Ovary (tissue), 9 donors: ENCODE measurements around the gene SFT2D1. TPM values are rescaled to one million over a fixed set of nuclear protein-coding genes. Genes with fewer than 3 reads are reported as not detected.

Experiments used
- DNase-seq, 5 donors: peaks; one replicate each; pipeline ENCODE4 v3.0.0-alpha.2; 2019 to 2020
- H3K27ac ChIP-seq, 2 donors: fragments of 200-600 bp; one replicate each; pipeline versions ENCODE4 v1.5.1 to v1.8.0; 2019 to 2022
- H3K27me3 ChIP-seq: fragments of 200-600 bp; one replicate; pipeline ENCODE4 v1.8.0; 2022
- H3K36me3 ChIP-seq: fragments of 200-600 bp; sonication (generic); one replicate; pipeline ENCODE4 v1.5.1; 2019
- H3K4me1 ChIP-seq: one replicate; pipeline ENCODE4 v1.8.1; 2013; ENCODE audit warnings: mild to moderate bottlenecking, moderate library complexity; ENCODE audit not compliant: insufficient read depth
- H3K4me3 ChIP-seq: fragments of 200-600 bp; sonication (generic); one replicate; pipeline ENCODE4 v1.5.1; 2017
- H3K9me3 ChIP-seq, 2 donors: fragments of 200-600 bp in 1 of 2; sonication (generic) in 1 of 2; one replicate each; pipeline versions ENCODE4 v1.5.1 to v1.8.1; 2013 to 2019; ENCODE audit warnings: mild to moderate bottlenecking in 1 of 2, moderate library complexity in 1 of 2
- CTCF ChIP-seq, 3 donors: fragments of 450-650 bp in 2 of 3; fragments of 200-600 bp in 1 of 3; IDR thresholded peaks; one replicate each; pipeline versions ENCODE4 v1.5.1 to v1.8.0; 2016 to 2022; ENCODE audit warnings: antibody characterized with exemption in 3 of 3, mild to moderate bottlenecking in 1 of 3
- EP300 ChIP-seq: sonication (generic); formaldehyde crosslinking; IDR thresholded peaks from one replicate; pipeline ENCODE4 v1.6.1; 2017; ENCODE audit warnings: antibody characterized with exemption
- POLR2A ChIP-seq: fragments of 450-650 bp; IDR thresholded peaks from one replicate; pipeline ENCODE4 v1.6.1; 2017; ENCODE audit warnings: antibody characterized with exemption, mild to moderate bottlenecking, moderate library complexity
- WGBS, 3 donors: extraction: QIAGEN DNeasy Blood & Tissue Kit in 1 of 3; methylation state at CpG; one replicate each; pipeline versions ENCODE4 v1.1.5 to v1.1.7; 2013 to 2017; 5-methylcytosine and 5-hydroxymethylcytosine counted together
- intact Hi-C, 4 donors: fragments of 100-400 bp; cut with DNase I; formaldehyde crosslinking; loops; one replicate each; pipeline versions ENCODE4 v1.11.0 to v1.15.1; 2022 to 2023
- polyA plus RNA-seq, 2 donors: library from polyadenylated mRNA; stranded (reverse); fragments of 200-250 nt in 1 of 2; fragments of 350-450 nt in 1 of 2; fragmentation: Illumina TruSeq in 1 of 2; extraction: RNeasy Lipid Tissue Mini Kit (QIAGEN cat#74804) in 1 of 2; gene quantifications; one replicate each; pipeline ENCODE4 v1.2.3, GENCODE V29; 2013 to 2014
- total RNA-seq, 7 donors: library from RNA; depleted of rRNA in 2 of 7; stranded (reverse); fragments of >200 nt in 2 of 7; fragmentation: NEBNext Ultra II Directional in 3 of 7; extraction: Animal tissue kit (Norgen Biotek cat#: 25700) in 3 of 7; gene quantifications; one replicate each; pipeline versions ENCODE4 v1.1.0 to v1.2.4, GENCODE V29; 2016 to 2023
- donor health status: DM: no; HTN: no; CAD: no; lungs with moderate emphysema.
- donor health status: DM: no; HTN: no; CAD: no.
- donor health status: Bipolar disorder and iron deficiency.
- donor health status: DM: yes; HTN: yes; CAD: no.
- donor health status: DM: no; HTN: no; CAD: no.
- donor health status: DM: yes; HTN: yes; CAD: no.

SFT2D1 gene
- total and polyA plus RNA-seq, 9 donors = 25.9 to 50.3 (median 34.4) TPM

DNA sequence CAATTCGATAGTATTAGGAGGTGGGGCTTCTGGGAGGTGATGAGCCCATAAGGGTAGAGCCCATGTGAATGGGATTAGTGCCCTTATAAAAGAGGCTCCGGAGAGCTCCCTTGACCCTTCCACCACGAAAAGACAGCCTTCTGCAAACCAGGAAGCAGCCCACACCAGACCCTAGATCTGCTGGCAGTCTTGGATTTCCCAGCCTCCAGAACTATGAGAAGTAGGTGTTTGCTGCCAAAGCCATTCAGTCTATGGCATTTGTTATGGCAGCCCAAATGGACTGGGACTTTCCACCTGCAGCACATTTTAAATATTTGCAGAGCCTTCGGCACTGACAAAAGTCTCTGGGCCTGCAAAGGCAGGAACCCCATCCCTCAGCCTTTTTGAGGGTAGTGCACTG lies 11.8 kb upstream of the SFT2D1 start:
- whole genome bisulfite sequencing, 3 donors = 71 to 83% (median 71%) methylated on average over 4 of the region's 4 CpGs

DNA sequence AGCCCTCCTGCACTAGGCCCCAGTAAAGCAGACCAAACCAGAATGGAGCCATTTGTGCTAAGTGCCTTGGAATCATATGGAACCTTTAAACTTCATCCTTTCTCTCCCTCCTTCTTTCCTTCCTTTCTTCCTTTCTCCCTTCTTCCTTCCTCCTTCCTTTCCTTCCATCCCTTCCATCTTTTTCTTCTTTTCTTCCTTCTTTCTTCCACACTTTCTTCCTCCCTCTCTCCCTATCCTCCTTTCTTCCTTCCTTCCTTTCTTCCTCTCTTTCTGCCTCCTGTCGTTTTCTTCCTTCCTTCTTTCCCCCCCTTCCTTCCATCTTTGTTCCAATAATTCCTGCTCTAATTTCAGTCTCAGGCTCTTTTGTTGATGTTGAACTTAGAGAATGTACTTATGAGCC lies 11.2 kb upstream of the SFT2D1 start:
- Histone ChIP-seq H3K36me3 (no peaks in the 10 kb centered on the region), H3K27me3 (no peaks in the 10 kb centered on the region), H3K9me3 (no peaks in the 10 kb centered on the region), H3K4me3 (no peak overlapping the region), H3K27ac (no peak overlapping the region), H3K4me1 (no peaks in the 10 kb centered on the region)
- no peak for DNase-seq
- 71 to 86% (median 78%) methylated on average over 1 of the region's 1 CpG for WGBS, 3 donors
- TF ChIP-seq POLR2A (no peak), EP300 (no peak), CTCF (IDR thresholded peaks at IDR 0.05) (no peak)
- intact Hi-C loops = no loop called here

More for the DNA sequence above, 11.8 kb upstream of the SFT2D1 start:
- H3K9me3 ChIP-seq = no peaks in the 10 kb centered on the region
- TF ChIP-seq CTCF (IDR thresholded peaks at IDR 0.05) (no peak), EP300 (no peak)
- H3K4me1 ChIP-seq = no peaks in the 10 kb centered on the region
- no peak for DNase-seq
- intact Hi-C loops = no loop called here
- no peak overlapping the region for H3K4me3 ChIP-seq
- no peaks in the 10 kb centered on the region for H3K27me3 ChIP-seq
- no peak overlapping the region for H3K27ac ChIP-seq
- no peaks in the 10 kb centered on the region for H3K36me3 ChIP-seq

DNA sequence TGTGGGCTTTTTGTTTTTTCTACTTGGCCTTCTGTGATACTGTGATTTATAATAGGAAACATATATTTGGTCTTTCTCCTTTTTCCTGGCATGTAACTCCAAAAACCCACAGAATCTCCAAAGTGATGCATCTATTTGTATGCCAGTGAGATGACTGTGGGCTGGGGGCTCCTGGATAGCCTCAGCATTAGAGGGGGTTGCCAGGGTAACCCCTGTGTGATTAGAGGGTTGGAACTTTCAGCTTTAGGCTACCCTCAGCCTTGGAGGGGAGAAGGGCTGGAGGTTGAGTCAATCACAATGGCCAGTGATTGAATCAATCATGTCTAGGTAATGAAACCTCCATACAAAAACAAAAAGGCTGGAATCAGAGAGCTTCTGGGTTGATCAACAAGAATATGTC lies 10.6 kb upstream of the SFT2D1 start:
- intact Hi-C loops = no loop called here
- no peaks in the 10 kb centered on the region for H3K36me3 ChIP-seq
- no peak for DNase-seq
- H3K4me1 ChIP-seq = no peaks in the 10 kb centered on the region
- no peak overlapping the region for H3K27ac ChIP-seq
- H3K9me3 ChIP-seq = no peaks in the 10 kb centered on the region
- no peaks in the 10 kb centered on the region for H3K27me3 ChIP-seq
- no peak overlapping the region for H3K4me3 ChIP-seq
- TF ChIP-seq EP300 (no peak), CTCF (IDR thresholded peaks at IDR 0.05) (no peak), POLR2A (no peak)

- intact Hi-C loops = no loop called here
- Histone ChIP-seq H3K4me3 (no peak overlapping the region), H3K9me3 (no peaks in the 10 kb centered on the region), H3K4me1 (no peaks in the 10 kb centered on the region), H3K36me3 (no peaks in the 10 kb centered on the region), H3K27me3 (no peaks in the 10 kb centered on the region), H3K27ac (no peak overlapping the region)
- TF ChIP-seq EP300 = no peak
- no peak for TF ChIP-seq POLR2A
- TF ChIP-seq CTCF (IDR thresholded peaks at IDR 0.05) = no peak
- WGBS, 3 donors = 10 to 18% (median 11%) methylated on average over 4 of the region's 4 CpGs
- DNase-seq = no peak
Observed at GRCh38 chr6:166351715-166352285, 9.5 kb upstream of the SFT2D1 start.
